ENCODE measurements around the gene SOX18. TPM values are rescaled to one million over a fixed set of nuclear protein-coding genes. Genes with fewer than 3 reads are reported as not detected.

The SOX18 gene
- total and polyA plus RNA-seq, 2 of the 8 experiments (the other 6 are each of a cell fraction or from before 2014, with no cell fraction given): 0.09 TPM; not detected in 1

GRCh38 chr20:64090165-64090564 is 40.7 kb upstream of the SOX18 start:
- Histone ChIP-seq H2BK20ac (ENCODE audit: low read length) (no peak overlapping the region), H2BK5ac (ENCODE audit: low read depth, low read length) (no peak overlapping the region), H3K4me2 (ENCODE audit: insufficient read depth in 1 of 2, low read depth in 2 of 2, low read length in 2 of 2) (no peak overlapping the region), H3K23ac (ENCODE audit: insufficient read length) (no peak overlapping the region), H3K9ac (replicated peaks in 1 of 4; ENCODE audit: extremely low read depth in 1 of 4, low read depth in 3 of 4, low read length in 3 of 4) (no peak overlapping the region), H2BK15ac (ENCODE audit: low read length) (no peak overlapping the region), H3K79me1 (ENCODE audit: low read depth, low read length) (no peaks in the 10 kb centered on the region), H2BK120ac (replicated peaks; ENCODE audit: low read depth, low read length) (no peak overlapping the region), H3K14ac (ENCODE audit: insufficient read length) (no peak overlapping the region), H3K79me2 (ENCODE audit: control insufficient read depth in 1 of 2, insufficient read depth in 2 of 2, low read length in 2 of 2) (no peaks in the 10 kb centered on the region), H3K4me3 (ENCODE audit: extremely low read depth in 1 of 4, insufficient read depth in 2 of 4, low read depth in 3 of 4, low read length in 4 of 4) (no peak overlapping the region), H3K36me3 (ENCODE audit: control insufficient read depth in 2 of 4, insufficient read depth in 4 of 4, low read length in 3 of 4) (no peaks in the 10 kb centered on the region), H4K91ac (replicated peaks; ENCODE audit: insufficient read length, low read length) (no peak overlapping the region), H3K9me3 (ENCODE audit: insufficient read depth in 2 of 2, low read depth in 1 of 2, low read length in 1 of 2) (no peaks in the 10 kb centered on the region), H3K4ac (replicated peaks; ENCODE audit: insufficient read length, low read depth, low read length) (no peak overlapping the region), H4K5ac (ENCODE audit: insufficient read length, low read depth, low read length) (no peak overlapping the region), H3K23me2 (ENCODE audit: low read depth, low read length) (no peaks in the 10 kb centered on the region), H2AK5ac (ENCODE audit: low read depth, low read length) (no peak overlapping the region; the same call in 1 of the 2 replicates), H3K4me1 (replicated peaks in 1 of 4; ENCODE audit: control insufficient read depth in 3 of 4, insufficient read depth in 4 of 4, low read length in 3 of 4) (peaks cover 0 to 7% (median 2%) of the 10 kb centered on the region in 4 experiments; a peak in 4 of 7 replicates), H3K27ac (ENCODE audit: low read depth, low read length) (no peak overlapping the region), H2AFZ (ENCODE audit: low read length) (no peak overlapping the region), H2BK12ac (ENCODE audit: low read depth, low read length) (no peak overlapping the region), H3K56ac (replicated peaks; ENCODE audit: insufficient read length, low read depth, low read length) (no peak overlapping the region), H3K27me3 (replicated peaks in 1 of 4; ENCODE audit: control insufficient read depth in 3 of 4, extremely low read depth in 1 of 4, insufficient read depth in 3 of 4, low read length in 3 of 4) (peaks cover under 1 to 14% (median 6%) of the 10 kb centered on the region in 4 experiments; a peak in 6 of 7 replicates), H3K18ac (ENCODE audit: extremely low read depth, low read length) (no peak overlapping the region), H4K8ac (ENCODE audit: extremely low read depth, insufficient read depth, low read length) (peak overlapping the region; percentile 35; the same call in 1 of the 2 replicates), H4K20me1 (replicated peaks in 1 of 2; ENCODE audit: control insufficient read depth in 1 of 2, insufficient read depth in 2 of 2, low read length in 2 of 2) (peaks cover 1 to 2% of the 10 kb centered on the region in 2 experiments)
- FAIRE-seq (no peak), DNase-seq (ENCODE audit: low read depth in 1 of 2, low spot score in 2 of 2) (no peak)
- POLR2A ChIA-PET (ENCODE audit: partially characterized antibody): no interaction called here
- TF ChIP-seq POLR2AphosphoS5 (IDR thresholded peaks at IDR 0.05; ENCODE audit: low read depth, low read length) (no peak), CHD2 (IDR thresholded peaks at IDR 0.05; ENCODE audit: low read length) (no peak), HDAC2 (IDR thresholded peaks at IDR 0.05; ENCODE audit: borderline replicate concordance in 1 of 2, low read depth in 2 of 2, low read length in 2 of 2) (no peak), TEAD4 (IDR thresholded peaks at IDR 0.05; ENCODE audit: low read depth, low read length) (no peak), SP4 (IDR thresholded peaks at IDR 0.05; ENCODE audit: low read length) (no peak)
- WGBS, 2 experiments (ENCODE audit: extremely low coverage in 1 of 2, insufficient coverage in 1 of 2, insufficient read length in 1 of 2, insufficient replicate concordance in 2 of 2, low coverage in 1 of 2, low lambda C conversion rate in 2 of 2, missing lambda C conversion rate in 1 of 2): 88% methylated on average over 10 of the region's 10 CpGs; no CpG with 5 or more reads in 1 of the 2 experiments
- CTCF ChIA-PET (ENCODE audit: partially characterized antibody): interaction anchor here (1.0 to 4.5 kb wide), 5 partner anchors 12 to 52 kb away, joined by 3 to 28 read pairs (median 5); no protein-coding TSS in a partner anchor

Measured in H1 (cell line).